Measurements from ENCODE around the gene RFNG. TPM values are rescaled to one million over a fixed set of nuclear protein-coding genes. Genes with fewer than 3 reads are reported as not detected.

RFNG gene
- total and polyA plus RNA-seq, 2 of the 13 experiments (the other 11 are each of a cell fraction or from before 2014, with no cell fraction given) = 61.4 to 64.0 TPM

DNA sequence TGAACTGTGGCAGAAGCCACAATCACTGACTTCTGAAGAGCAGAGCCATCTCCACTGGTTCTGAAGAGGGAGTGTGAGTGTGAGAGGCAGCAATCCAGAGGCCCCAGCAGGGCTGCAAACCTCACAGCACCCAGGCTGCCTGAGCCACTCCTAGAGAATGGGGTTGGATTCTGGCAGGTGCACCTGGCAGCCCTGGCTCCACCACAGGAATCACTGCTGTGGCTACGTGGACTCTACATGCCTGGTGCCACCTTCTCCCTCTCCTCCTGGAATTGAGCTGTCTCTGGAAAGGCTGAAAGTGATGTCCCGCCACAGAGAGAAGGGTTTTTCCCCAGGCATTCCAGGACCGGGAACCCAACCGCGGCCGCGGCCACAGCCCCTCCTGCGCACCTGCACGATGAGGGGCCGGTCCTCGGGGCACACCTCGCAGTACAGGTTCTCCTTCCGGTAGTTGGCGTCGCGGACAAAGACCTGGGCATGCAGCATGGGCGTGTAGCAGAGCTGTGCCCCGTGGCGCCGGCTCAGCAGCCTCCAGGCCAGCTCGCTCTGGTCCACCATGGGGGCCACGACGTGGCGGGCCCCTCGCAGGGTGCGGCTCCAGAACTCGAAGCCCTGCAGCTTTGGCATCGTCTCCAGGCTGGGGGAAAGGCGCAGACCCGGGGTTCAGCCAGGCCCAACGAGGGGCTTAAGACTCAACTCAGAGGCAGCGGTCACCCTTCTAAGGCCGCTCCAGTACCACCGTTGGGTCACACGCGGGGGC lies 13.0 kb upstream of the RFNG start (continued):
- no peak for TF ChIP-seq HDAC6 (IDR thresholded peaks at IDR 0.05; ENCODE audit: low read depth, low read length)
- no peak for TF ChIP-seq ZNF205 (CRISPR knock-in tag; IDR thresholded peaks at IDR 0.05)
- no peak for TF ChIP-seq ZNF446 (CRISPR knock-in tag; IDR thresholded peaks at IDR 0.05)
- TF ChIP-seq, protein P1, sequence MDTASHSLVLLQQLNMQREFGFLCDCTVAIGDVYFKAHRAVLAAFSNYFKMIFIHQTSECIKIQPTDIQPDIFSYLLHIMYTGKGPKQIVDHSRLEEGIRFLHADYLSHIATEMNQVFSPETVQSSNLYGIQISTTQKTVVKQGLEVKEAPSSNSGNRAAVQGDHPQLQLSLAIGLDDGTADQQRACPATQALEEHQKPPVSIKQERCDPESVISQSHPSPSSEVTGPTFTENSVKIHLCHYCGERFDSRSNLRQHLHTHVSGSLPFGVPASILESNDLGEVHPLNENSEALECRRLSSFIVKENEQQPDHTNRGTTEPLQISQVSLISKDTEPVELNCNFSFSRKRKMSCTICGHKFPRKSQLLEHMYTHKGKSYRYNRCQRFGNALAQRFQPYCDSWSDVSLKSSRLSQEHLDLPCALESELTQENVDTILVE (CRISPR knock-in tag; IDR thresholded peaks at IDR 0.05) = no peak
- no peak for TF ChIP-seq HHEX (CRISPR knock-in tag; IDR thresholded peaks at IDR 0.05)
- no peak for TF ChIP-seq PRPF4 (IDR thresholded peaks at IDR 0.05; ENCODE audit: low read depth, low read length, poor library complexity, severe bottlenecking)
- TF ChIP-seq KDM5B (CRISPR knock-in tag; IDR thresholded peaks at IDR 0.05; ENCODE audit: borderline replicate concordance) = no peak
- TF ChIP-seq, protein P2, sequence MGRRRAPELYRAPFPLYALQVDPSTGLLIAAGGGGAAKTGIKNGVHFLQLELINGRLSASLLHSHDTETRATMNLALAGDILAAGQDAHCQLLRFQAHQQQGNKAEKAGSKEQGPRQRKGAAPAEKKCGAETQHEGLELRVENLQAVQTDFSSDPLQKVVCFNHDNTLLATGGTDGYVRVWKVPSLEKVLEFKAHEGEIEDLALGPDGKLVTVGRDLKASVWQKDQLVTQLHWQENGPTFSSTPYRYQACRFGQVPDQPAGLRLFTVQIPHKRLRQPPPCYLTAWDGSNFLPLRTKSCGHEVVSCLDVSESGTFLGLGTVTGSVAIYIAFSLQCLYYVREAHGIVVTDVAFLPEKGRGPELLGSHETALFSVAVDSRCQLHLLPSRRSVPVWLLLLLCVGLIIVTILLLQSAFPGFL (CRISPR knock-in tag; IDR thresholded peaks at IDR 0.05) = no peak
- TF ChIP-seq, protein P3, sequence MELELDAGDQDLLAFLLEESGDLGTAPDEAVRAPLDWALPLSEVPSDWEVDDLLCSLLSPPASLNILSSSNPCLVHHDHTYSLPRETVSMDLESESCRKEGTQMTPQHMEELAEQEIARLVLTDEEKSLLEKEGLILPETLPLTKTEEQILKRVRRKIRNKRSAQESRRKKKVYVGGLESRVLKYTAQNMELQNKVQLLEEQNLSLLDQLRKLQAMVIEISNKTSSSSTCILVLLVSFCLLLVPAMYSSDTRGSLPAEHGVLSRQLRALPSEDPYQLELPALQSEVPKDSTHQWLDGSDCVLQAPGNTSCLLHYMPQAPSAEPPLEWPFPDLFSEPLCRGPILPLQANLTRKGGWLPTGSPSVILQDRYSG (CRISPR knock-in tag; IDR thresholded peaks at IDR 0.05) = no peak
- TF ChIP-seq, protein P4, sequence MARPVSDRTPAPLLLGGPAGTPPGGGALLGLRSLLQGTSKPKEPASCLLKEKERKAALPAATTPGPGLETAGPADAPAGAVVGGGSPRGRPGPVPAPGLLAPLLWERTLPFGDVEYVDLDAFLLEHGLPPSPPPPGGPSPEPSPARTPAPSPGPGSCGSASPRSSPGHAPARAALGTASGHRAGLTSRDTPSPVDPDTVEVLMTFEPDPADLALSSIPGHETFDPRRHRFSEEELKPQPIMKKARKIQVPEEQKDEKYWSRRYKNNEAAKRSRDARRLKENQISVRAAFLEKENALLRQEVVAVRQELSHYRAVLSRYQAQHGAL (CRISPR knock-in tag; IDR thresholded peaks at IDR 0.05; ENCODE audit: not compliant biosample characterization) = no peak
- TF ChIP-seq XRCC5 (optimal IDR thresholded peaks at IDR 0.05; ENCODE audit: low read length) = no peak
- TF ChIP-seq ZFP41 (CRISPR knock-in tag; IDR thresholded peaks at IDR 0.05; ENCODE audit: borderline replicate concordance) = no peak
- TF ChIP-seq, protein P5, sequence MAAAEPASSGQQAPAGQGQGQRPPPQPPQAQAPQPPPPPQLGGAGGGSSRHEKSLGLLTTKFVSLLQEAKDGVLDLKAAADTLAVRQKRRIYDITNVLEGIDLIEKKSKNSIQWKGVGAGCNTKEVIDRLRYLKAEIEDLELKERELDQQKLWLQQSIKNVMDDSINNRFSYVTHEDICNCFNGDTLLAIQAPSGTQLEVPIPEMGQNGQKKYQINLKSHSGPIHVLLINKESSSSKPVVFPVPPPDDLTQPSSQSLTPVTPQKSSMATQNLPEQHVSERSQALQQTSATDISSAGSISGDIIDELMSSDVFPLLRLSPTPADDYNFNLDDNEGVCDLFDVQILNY (CRISPR knock-in tag; conservative IDR thresholded peaks at IDR 0.05) = no peak
- TF ChIP-seq MYNN (CRISPR knock-in tag; IDR thresholded peaks at IDR 0.05; ENCODE audit: low read depth) = no peak
- no peak for TF ChIP-seq ZNF543 (CRISPR knock-in tag; IDR thresholded peaks at IDR 0.05)
- 0 out of 2 replicates have a peak, but pooled peaks have one; percentile 17 for TF ChIP-seq DNMT1 (CRISPR knock-in tag; IDR thresholded peaks at IDR 0.05)
- TF ChIP-seq ISX (CRISPR knock-in tag; conservative IDR thresholded peaks at IDR 0.05) = no peak
- TF ChIP-seq ZMYM2 (CRISPR knock-in tag; IDR thresholded peaks at IDR 0.05) = no peak
- TF ChIP-seq RFX3 (CRISPR knock-in tag; IDR thresholded peaks at IDR 0.05) = no peak
- no peak for TF ChIP-seq SUZ12 (IDR thresholded peaks at IDR 0.05; ENCODE audit: low read depth, low read length)
